B cell (primary cell): ENCODE data around the gene ZNF398. TPM values are rescaled to one million over a fixed set of nuclear protein-coding genes. Genes with fewer than 3 reads are reported as not detected.
A peak's percentile ranks its signal among the peaks of the same experiment; 100 is the strongest.

Source experiments
- ATAC-seq: fragments of 200-7000 bp; cut with Tn5 transposase; one replicate; pipeline ENCODE4 v1.10.0; 2021; ENCODE audit warnings: low read depth, mild to moderate bottlenecking, moderate number of reproducible peaks, moderate library complexity
- CTCF ChIA-PET: fragments of 350-600 bp; sonication (Branson Sonifier 250); formaldehyde crosslinking; loops from one replicate; lab custom pipeline; 2021; ENCODE audit warnings: antibody characterized with exemption, inconsistent platforms; lab: Charles Lee
- POLR2A ChIA-PET: fragments of 350-600 bp; sonication (Branson Sonifier 250); formaldehyde crosslinking; loops from one replicate; lab custom pipeline; 2021; ENCODE audit warnings: antibody characterized with exemption; lab: Charles Lee
- DNase-seq: peaks from one replicate; pipeline ENCODE4 v3.0.0; 2013
- H2AFZ ChIP-seq: 2 replicates; pipeline ENCODE4 v1.6.1; 2012; ENCODE audit warnings: mild to moderate bottlenecking, low read depth, low read length; ENCODE audit not compliant: insufficient read depth, poor library complexity, severe bottlenecking
- H3K27ac ChIP-seq, 2 donors: 1 replicate in 1 of 2; 2 replicates in 1 of 2; pipeline ENCODE4 v1.5.1; 2012 to 2013; ENCODE audit warnings: low read length in 2 of 2, mild to moderate bottlenecking in 2 of 2, moderate library complexity in 1 of 2
- H3K27me3 ChIP-seq, 4 experiments: fragments of 200-600 bp in 1 of 4; sonication (generic) in 1 of 4; replicated peaks in 1 of 4; 1 replicate in 2 of 4; 2 replicates in 2 of 4; pipeline versions ENCODE4 v1.6.1 to v1.7.0; 2013 to 2016; ENCODE audit warnings: low read length in 3 of 4, mild to moderate bottlenecking in 2 of 4, mixed read lengths in 1 of 4, moderate library complexity in 1 of 4; ENCODE audit not compliant: insufficient read depth in 4 of 4, control insufficient read depth in 3 of 4; ENCODE audit errors: control extremely low read depth in 1 of 4
- H3K36me3 ChIP-seq, 2 experiments: replicated peaks in 1 of 2; 1 replicate in 1 of 2; 2 replicates in 1 of 2; pipeline versions ENCODE4 v1.6.1 to v1.7.1; 2013; ENCODE audit warnings: low read length in 1 of 2; ENCODE audit not compliant: insufficient read depth in 2 of 2, control insufficient read depth in 1 of 2; ENCODE audit errors: control extremely low read depth in 1 of 2, extremely low read depth in 1 of 2
- H3K4me1 ChIP-seq, 2 donors: fragments of 200-600 bp in 1 of 2; sonication (generic) in 1 of 2; 1 replicate in 1 of 2; 2 replicates in 1 of 2; pipeline versions ENCODE4 v1.5.1 to v1.6.1; 2013 to 2017; ENCODE audit warnings: low read length in 2 of 2; ENCODE audit not compliant: control insufficient read depth in 2 of 2, insufficient read depth in 2 of 2
- H3K4me2 ChIP-seq: replicated peaks from 2 replicates; pipeline ENCODE3; 2012; ENCODE audit warnings: mild to moderate bottlenecking, low read depth, low read length; ENCODE audit not compliant: poor library complexity, severe bottlenecking
- H3K4me3 ChIP-seq, 5 experiments: fragments of 200-600 bp in 1 of 5; sonication (generic) in 1 of 5; 1 replicate in 3 of 5; 2 replicates in 2 of 5; pipeline versions ENCODE4 v1.5.1 to v1.7.0; 2011 to 2016; ENCODE audit warnings: low read length in 4 of 5, mild to moderate bottlenecking in 4 of 5, low read depth in 2 of 5, control low read depth in 1 of 5, moderate library complexity in 1 of 5; ENCODE audit not compliant: insufficient read depth in 1 of 5; ENCODE audit errors: control extremely low read depth in 1 of 5, extremely low read depth in 1 of 5
- H3K79me2 ChIP-seq: fragments of 200-600 bp; sonication (generic); one replicate; pipeline ENCODE4 v1.6.0; 2016; ENCODE audit warnings: low read length; ENCODE audit not compliant: control insufficient read depth, insufficient read depth
- H3K9ac ChIP-seq: fragments of 200-600 bp; sonication (generic); 2 replicates; pipeline ENCODE4 v1.6.1; 2017; ENCODE audit warnings: mild to moderate bottlenecking, low read length, moderate library complexity
- H3K9me3 ChIP-seq, 3 donors: one replicate each; pipeline versions ENCODE4 v1.6.1 to v1.7.1; 2013; ENCODE audit warnings: low read length in 2 of 3; ENCODE audit not compliant: control insufficient read depth in 2 of 3, insufficient read depth in 1 of 3; ENCODE audit errors: control extremely low read depth in 1 of 3
- H4K20me1 ChIP-seq: 2 replicates; pipeline ENCODE4 v1.6.0; 2012; ENCODE audit warnings: mild to moderate bottlenecking, low read length; ENCODE audit not compliant: insufficient read depth, control insufficient read depth, poor library complexity, severe bottlenecking
- H3K27ac Mint-ChIP-seq: one replicate; pipeline ENCODE4 v1.8.0; 2021; ENCODE audit warnings: mixed read lengths
- H3K27me3 Mint-ChIP-seq: one replicate; pipeline ENCODE4 v1.8.0; 2021; ENCODE audit warnings: mixed read lengths
- H3K4me1 Mint-ChIP-seq: one replicate; pipeline ENCODE4 v1.8.0; 2021; ENCODE audit warnings: mixed read lengths
- H3K4me3 Mint-ChIP-seq: one replicate; pipeline ENCODE4 v1.8.0; 2021; ENCODE audit warnings: mixed read lengths
- H3K9me3 Mint-ChIP-seq: one replicate; pipeline ENCODE4 v1.8.0; 2022; ENCODE audit warnings: mixed read lengths; ENCODE audit not compliant: insufficient read depth
- CTCF ChIP-seq: fragments of 200-600 bp; IDR thresholded peaks from one replicate; pipeline ENCODE4 v1.8.0; 2022; ENCODE audit warnings: antibody characterized with exemption, mild to moderate bottlenecking
- EZH2 ChIP-seq: IDR thresholded peaks from 2 replicates; pipeline ENCODE4 v1.6.1; 2012; ENCODE audit warnings: borderline replicate concordance, low read depth, mild to moderate bottlenecking, moderate library complexity, low read length; ENCODE audit not compliant: insufficient read depth, poor library complexity, severe bottlenecking
- WGBS: methylation state at CpG from one replicate; pipeline ENCODE4 v1.1.5; 2013; ENCODE audit warnings: missing lambda C conversion rate; ENCODE audit not compliant: insufficient coverage; 5-methylcytosine and 5-hydroxymethylcytosine counted together
- intact Hi-C: fragments of 100-400 bp; cut with micrococcal nuclease; formaldehyde crosslinking; loops from one replicate; pipeline ENCODE4 v1.10.0; 2022
- polyA minus RNA-seq: library from RNA; depleted of rRNA, polyadenylated mRNA; stranded (reverse); fragments of >200 nt; gene quantifications from 2 replicates; pipeline ENCODE4 v1.2.3, GENCODE V29; 2012
- polyA plus RNA-seq: library from polyadenylated mRNA; depleted of rRNA; stranded (reverse); fragments of >200 nt; gene quantifications from 2 replicates; pipeline ENCODE4 v1.2.3, GENCODE V29; 2012
- total RNA-seq, 2 donors: library from RNA; stranded (reverse); fragments of 120-200 nt in 1 of 2; gene quantifications; 1 replicate in 1 of 2; 2 replicates in 1 of 2; pipeline versions ENCODE4 v1.2.3 to v1.2.4, GENCODE V29; 2013 to 2022

ZNF398 gene
- 21.7 and 22.5 TPM in 2 replicates for total RNA-seq
- 13.2 TPM for total RNA-seq (2013)
- 6.4 and 7.7 TPM in 2 replicates for polyA plus RNA-seq
- polyA minus RNA-seq, result 16.3 and 20.1 TPM in 2 replicates

GRCh38 chr7:149147072-149147751 is at the start of gene ZNF398:
TSS of gene ZNF398 (plus strand) at chr7:149147453. CDS start at chr7:149147743, 290 bp downstream.
- Histone ChIP-seq H3K9ac (peak within 1 kb of the TSS; percentile 78), H3K4me2 (peak within 1 kb of the TSS; percentile 91), H3K4me3 (peak within 1 kb of the TSS; percentile 48 to 87 (median 79)), H2AFZ (peak within 1 kb of the TSS; percentile 92), H3K79me2 (peaks cover 58% of the 10 kb centered on the region), H3K36me3 (no peaks in the 10 kb centered on the region), H4K20me1 (peaks cover 35% of the 10 kb centered on the region), H3K27me3 (no peaks in the 10 kb centered on the region), H3K27ac (peak within 1 kb of the TSS; percentile 82 to 83), H3K9me3 (peaks cover 0 to 4% (median 0%) of the 10 kb centered on the region in 3 donors), H3K4me1 (peaks cover 22 to 30% of the 10 kb centered on the region in 2 donors)
- peak within 1 kb of the TSS; percentile 93 for H3K4me3 Mint-ChIP-seq
- under 1% methylated on average over 75 of the region's 79 CpGs for WGBS
- ATAC-seq (peak; percentile 86), DNase-seq (peak; percentile 95)
- H3K27ac Mint-ChIP-seq, result peak within 1 kb of the TSS; percentile 96
- intact Hi-C loops, result loop anchor here (1.0 to 10.0 kb wide), 14 partner anchors 21 to 568 kb away; partner anchors contain the start of genes PDIA4, ZNF212, ZNF282 and ZNF425
- ChIA-PET POLR2A (interaction anchor here (0.8 to 2.5 kb wide), 7 partner anchors 18 to 138 kb away, joined by 3 to 42 read pairs (median 3); partner anchors contain the start of genes ZNF282, ZNF425, ZNF783 and ZNF786), CTCF (interaction anchor here (0.6 to 4.0 kb wide), 19 partner anchors 9 to 1260 kb away, joined by 3 to 70 read pairs (median 5); partner anchors contain the start of genes ZNF282, ZNF425, ZNF777 and ZNF783)
- peaks cover 32% of the 10 kb centered on the region for H3K4me1 Mint-ChIP-seq
- no peaks in the 10 kb centered on the region for H3K27me3 Mint-ChIP-seq
- H3K9me3 Mint-ChIP-seq, result no peaks in the 10 kb centered on the region
- TF ChIP-seq CTCF, result peak; percentile 85
- TF ChIP-seq EZH2, result no peak

DNA sequence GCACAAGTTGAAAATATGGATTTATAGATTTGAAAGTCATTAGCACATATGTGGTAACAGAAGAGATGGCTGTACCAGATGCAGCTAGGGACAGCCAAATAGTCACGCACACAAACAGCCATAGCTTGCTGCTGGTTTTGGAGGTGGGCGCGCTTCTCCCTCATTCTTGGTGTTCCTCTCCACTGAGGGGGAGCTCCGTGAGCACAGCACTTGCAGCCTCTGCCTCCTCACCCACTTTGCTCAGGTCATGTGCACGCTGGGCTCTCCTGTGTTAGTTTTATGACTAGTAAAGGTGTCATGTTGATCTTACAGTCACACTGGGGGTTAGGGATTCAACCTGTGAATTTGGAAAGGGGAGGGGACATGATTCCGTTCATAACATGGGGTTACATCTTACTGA is 48.2 kb upstream of the ZNF398 start:
- Histone ChIP-seq H3K4me2 (no peak overlapping the region), H3K9me3 (no peaks in the 10 kb centered on the region), H3K4me1 (no peaks in the 10 kb centered on the region), H3K36me3 (no peaks in the 10 kb centered on the region), H3K4me3 (no peak overlapping the region), H3K9ac (no peak overlapping the region), H3K27ac (no peak overlapping the region), H3K79me2 (no peaks in the 10 kb centered on the region), H4K20me1 (no peaks in the 10 kb centered on the region), H3K27me3 (no peaks in the 10 kb centered on the region), H2AFZ (no peak overlapping the region)
- 97% methylated on average over 5 of the region's 6 CpGs for WGBS
- intact Hi-C loops, result loop anchor here (10.0 kb wide), 1 partner anchor 594 kb away; no protein-coding TSS in a partner anchor
- TF ChIP-seq CTCF (no peak), EZH2 (no peak)
- ChIA-PET CTCF (no interaction called here), POLR2A (no interaction called here)
- Mint-ChIP-seq H3K27ac (no peak overlapping the region), H3K4me1 (no peaks in the 10 kb centered on the region), H3K4me3 (no peak overlapping the region), H3K9me3 (no peaks in the 10 kb centered on the region), H3K27me3 (no peaks in the 10 kb centered on the region)
- ATAC-seq (no peak), DNase-seq (no peak)
